GM21529 (cell line): Measurements from ENCODE around the gene TRPM3.

Source experiments
- ATAC-seq: cut with Tn5 transposase; IDR thresholded peaks from one replicate; pipeline ENCODE4 v1.9.1; 2021; ENCODE audit not compliant: unreplicated experiment

Gene TRPM3

GRCh38 chr9:70832492-70832891, 288.9 kb downstream of the TRPM3 start:
- no peak for ATAC-seq

GRCh38 chr9:70830618-70831017, 290.8 kb downstream of the TRPM3 start:
- no peak for ATAC-seq

GRCh38 chr9:70829591-70830265, 291.7 kb downstream of the TRPM3 start:
- ATAC-seq: no peak

- ATAC-seq: no peak
These were observed 294.9 kb downstream of the TRPM3 start for GRCh38 chr9:70826562-70826961.

- no peak for ATAC-seq
These were observed 298.1 kb downstream of the TRPM3 start for GRCh38 chr9:70823284-70823683.

- ATAC-seq: no peak
These were observed 304.1 kb downstream of the TRPM3 start for GRCh38 chr9:70817311-70817710.

GRCh38 chr9:70816891-70817290, 304.5 kb downstream of the TRPM3 start:
- no peak for ATAC-seq

GRCh38 chr9:70816316-70816715, 305.1 kb downstream of the TRPM3 start:
- no peak for ATAC-seq

GRCh38 chr9:70814597-70814996, 306.8 kb downstream of the TRPM3 start:
- no peak for ATAC-seq

- no peak for ATAC-seq
These were observed 308.3 kb downstream of the TRPM3 start for GRCh38 chr9:70813141-70813540.

- ATAC-seq: no peak
These were observed 309.8 kb downstream of the TRPM3 start for GRCh38 chr9:70811638-70812037.

GRCh38 chr9:70806875-70807274, 314.5 kb downstream of the TRPM3 start:
- ATAC-seq: no peak

GRCh38 chr9:70805949-70806348, 315.5 kb downstream of the TRPM3 start:
- ATAC-seq: no peak

GRCh38 chr9:70802758-70803436, 318.5 kb downstream of the TRPM3 start:
- no peak for ATAC-seq

GRCh38 chr9:70802206-70802605, 319.2 kb downstream of the TRPM3 start:
- no peak for ATAC-seq

GRCh38 chr9:70801181-70801829, 320.1 kb downstream of the TRPM3 start:
- no peak for ATAC-seq

GRCh38 chr9:70798018-70798417, 323.4 kb downstream of the TRPM3 start:
- no peak for ATAC-seq

- no peak for ATAC-seq
These were observed 325.6 kb downstream of the TRPM3 start for GRCh38 chr9:70795841-70796240.

GRCh38 chr9:70792796-70793195, 328.6 kb downstream of the TRPM3 start:
- no peak for ATAC-seq

GRCh38 chr9:70791936-70792335, 329.5 kb downstream of the TRPM3 start:
- no peak for ATAC-seq

- ATAC-seq: no peak
These were observed 332.3 kb downstream of the TRPM3 start for GRCh38 chr9:70789086-70789485.

- ATAC-seq: no peak
These were observed 337.0 kb downstream of the TRPM3 start for GRCh38 chr9:70784456-70784855.
